ENCODE data around the gene IL34. TPM values are rescaled to one million over a fixed set of nuclear protein-coding genes. Genes with fewer than 3 reads are reported as not detected.
A peak's percentile ranks its signal among the peaks of the same experiment; 100 is the strongest.

IL34 gene
- total and polyA plus RNA-seq, 2 donors from 2014 or later: 5.9 to 7.4 TPM

DNA sequence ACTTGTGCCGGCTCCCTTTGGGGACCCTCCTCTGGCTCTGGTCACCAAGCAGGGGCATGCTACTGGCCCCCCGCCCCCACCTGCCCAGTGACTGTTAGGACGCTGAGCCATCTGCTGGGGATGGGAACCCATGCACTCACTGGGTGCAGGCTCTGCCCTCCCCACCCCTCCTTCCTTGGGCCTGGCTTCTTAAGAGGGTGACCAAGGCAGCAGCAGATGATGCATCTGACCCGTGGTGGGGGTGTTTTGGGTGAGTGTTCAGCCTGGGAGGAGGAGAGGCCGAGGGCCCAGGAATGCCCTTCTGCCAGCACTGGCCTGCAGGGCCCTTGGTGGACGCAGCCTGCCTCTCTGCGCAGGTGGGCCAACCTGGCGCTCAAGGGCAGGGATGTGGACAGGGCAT, 58.7 kb downstream of the IL34 start:
- FAIRE-seq: no peak
- DNase-seq: no peak
- Histone ChIP-seq H3K27me3 (ENCODE audit: control insufficient read depth, insufficient read depth, low read length) (no peaks in the 10 kb centered on the region), H3K36me3 (ENCODE audit: control insufficient read depth in 2 of 3, insufficient read depth in 3 of 3, low read length in 3 of 3) (no peaks in the 10 kb centered on the region), H3K4me3 (ENCODE audit: low read length in 3 of 3) (no peak overlapping the region), H3K4me1 (ENCODE audit: control insufficient read depth in 2 of 3, insufficient read depth in 2 of 3, low read depth in 1 of 3, low read length in 3 of 3) (peaks cover 5 to 59% (median 48%) of the 10 kb centered on the region in 3 donors), H3K9me3 (ENCODE audit: control insufficient read depth in 2 of 3, insufficient read depth in 1 of 3, low read length in 3 of 3) (no peaks in the 10 kb centered on the region), H3K27ac (ENCODE audit: low read depth in 2 of 2, low read length in 2 of 2) (no peak overlapping the region), H3K9ac (ENCODE audit: low read length in 3 of 3) (no peak overlapping the region)
- TF ChIP-seq, protein P1, sequence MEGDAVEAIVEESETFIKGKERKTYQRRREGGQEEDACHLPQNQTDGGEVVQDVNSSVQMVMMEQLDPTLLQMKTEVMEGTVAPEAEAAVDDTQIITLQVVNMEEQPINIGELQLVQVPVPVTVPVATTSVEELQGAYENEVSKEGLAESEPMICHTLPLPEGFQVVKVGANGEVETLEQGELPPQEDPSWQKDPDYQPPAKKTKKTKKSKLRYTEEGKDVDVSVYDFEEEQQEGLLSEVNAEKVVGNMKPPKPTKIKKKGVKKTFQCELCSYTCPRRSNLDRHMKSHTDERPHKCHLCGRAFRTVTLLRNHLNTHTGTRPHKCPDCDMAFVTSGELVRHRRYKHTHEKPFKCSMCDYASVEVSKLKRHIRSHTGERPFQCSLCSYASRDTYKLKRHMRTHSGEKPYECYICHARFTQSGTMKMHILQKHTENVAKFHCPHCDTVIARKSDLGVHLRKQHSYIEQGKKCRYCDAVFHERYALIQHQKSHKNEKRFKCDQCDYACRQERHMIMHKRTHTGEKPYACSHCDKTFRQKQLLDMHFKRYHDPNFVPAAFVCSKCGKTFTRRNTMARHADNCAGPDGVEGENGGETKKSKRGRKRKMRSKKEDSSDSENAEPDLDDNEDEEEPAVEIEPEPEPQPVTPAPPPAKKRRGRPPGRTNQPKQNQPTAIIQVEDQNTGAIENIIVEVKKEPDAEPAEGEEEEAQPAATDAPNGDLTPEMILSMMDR (IDR thresholded peaks at IDR 0.05; ENCODE audit: borderline replicate concordance, extremely low read depth, insufficient read depth): no peak
- intact Hi-C loops (cut with DNase I): no loop called here

DNA sequence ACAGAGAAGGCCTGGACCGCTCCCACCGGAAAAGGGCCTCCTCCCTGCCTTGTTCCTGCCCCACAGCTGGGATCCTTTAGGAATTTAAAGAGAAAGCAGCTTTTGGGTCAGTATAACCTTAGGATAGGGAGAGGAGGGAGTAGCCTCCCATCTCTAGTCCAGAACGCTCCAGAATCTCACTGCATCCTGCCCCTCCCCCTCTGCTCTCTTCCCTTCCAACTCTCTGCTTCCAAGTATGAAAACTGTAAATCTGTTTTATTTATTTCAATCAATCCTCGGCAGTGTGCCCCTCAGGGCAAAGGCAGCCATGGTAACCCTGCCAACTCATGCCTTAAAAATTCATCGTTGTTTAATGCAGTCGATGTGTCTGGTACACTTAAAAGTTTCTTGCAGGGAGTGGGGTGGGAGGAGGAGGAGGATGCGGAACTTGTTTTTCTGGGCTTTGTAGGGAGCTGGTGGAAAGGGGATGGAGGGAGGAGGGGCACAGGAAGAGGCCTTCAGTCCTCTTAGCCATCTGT, 60.6 kb downstream of the IL34 start:
- Histone ChIP-seq H3K4me3 (ENCODE audit: low read length in 3 of 3) (no peak overlapping the region), H3K9ac (ENCODE audit: low read length in 3 of 3) (no peak overlapping the region), H3K36me3 (ENCODE audit: control insufficient read depth in 2 of 3, insufficient read depth in 3 of 3, low read length in 3 of 3) (no peaks in the 10 kb centered on the region), H3K27ac (ENCODE audit: low read depth in 2 of 2, low read length in 2 of 2) (peak overlapping the region; percentile 76 to 81), H3K4me1 (ENCODE audit: control insufficient read depth in 2 of 3, insufficient read depth in 2 of 3, low read depth in 1 of 3, low read length in 3 of 3) (peaks cover 5 to 61% (median 56%) of the 10 kb centered on the region in 3 donors), H3K9me3 (ENCODE audit: control insufficient read depth in 2 of 3, insufficient read depth in 1 of 3, low read length in 3 of 3) (no peaks in the 10 kb centered on the region), H3K27me3 (ENCODE audit: control insufficient read depth, insufficient read depth, low read length) (no peaks in the 10 kb centered on the region)
- no peak for FAIRE-seq
- TF ChIP-seq, protein P1 (IDR thresholded peaks at IDR 0.05; ENCODE audit: borderline replicate concordance, extremely low read depth, insufficient read depth): no peak
- peak in 4 of 5 donors; percentile 79 to 89 (median 84) for DNase-seq
- intact Hi-C loops (cut with DNase I): no loop called here

DNA sequence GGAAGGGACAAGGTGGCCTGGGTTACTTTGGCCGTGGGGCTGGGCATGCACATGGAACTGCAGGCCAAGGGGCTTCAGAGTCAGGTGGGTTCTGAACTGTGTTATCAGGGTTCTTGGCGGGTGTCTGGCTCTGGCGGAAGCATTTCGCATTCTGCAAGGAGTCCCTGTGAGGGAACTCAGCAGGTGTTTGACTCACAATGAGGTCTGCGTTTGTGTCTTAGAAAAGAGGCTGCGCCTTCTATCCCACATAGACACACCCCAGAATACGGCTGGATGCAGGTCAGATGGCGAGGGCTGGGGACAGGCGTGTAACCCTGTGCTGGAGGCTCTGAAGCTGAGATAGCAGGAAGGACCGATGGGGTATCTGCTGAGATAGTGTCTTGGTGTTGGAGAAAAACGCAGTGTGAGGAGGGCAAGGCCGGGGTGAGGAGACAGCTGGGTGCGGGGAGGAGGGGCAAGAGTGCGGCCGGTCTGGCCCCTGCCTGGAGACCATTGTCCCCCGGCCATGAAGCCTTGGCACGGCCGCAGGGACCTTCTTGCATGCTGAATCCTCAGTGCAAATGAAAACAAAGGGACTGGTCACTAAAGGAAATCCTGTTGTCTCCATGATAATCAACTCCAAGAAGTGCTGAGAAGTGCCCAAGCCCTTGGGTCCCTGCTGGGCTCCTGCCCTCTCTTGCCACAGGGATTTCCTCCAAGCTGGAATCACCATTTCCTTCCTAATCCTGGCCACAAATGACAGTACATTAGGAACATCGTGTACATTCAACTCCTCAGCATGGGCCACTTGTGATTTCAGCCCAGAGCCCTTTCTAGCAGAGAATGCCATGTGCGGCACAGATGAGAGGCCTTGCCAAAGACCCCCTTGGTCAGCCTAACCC, 62.2 kb downstream of the IL34 start:
- H3K27me3 ChIP-seq (ENCODE audit: control insufficient read depth, insufficient read depth, low read length): no peaks in the 10 kb centered on the region
- intact Hi-C loops (cut with DNase I): no loop called here
- H3K36me3 ChIP-seq (ENCODE audit: control insufficient read depth in 2 of 3, insufficient read depth in 3 of 3, low read length in 3 of 3): no peaks in the 10 kb centered on the region
- H3K4me1 ChIP-seq (ENCODE audit: control insufficient read depth in 2 of 3, insufficient read depth in 2 of 3, low read depth in 1 of 3, low read length in 3 of 3): peaks cover 5 to 59% (median 46%) of the 10 kb centered on the region in 3 donors
- peak in 1 of 5 donors; percentile 68 for DNase-seq
- no peak overlapping the region for H3K9ac ChIP-seq (ENCODE audit: low read length in 3 of 3)
- H3K4me3 ChIP-seq (ENCODE audit: low read length in 3 of 3): no peak overlapping the region
- no peak for FAIRE-seq
- H3K9me3 ChIP-seq (ENCODE audit: control insufficient read depth in 2 of 3, insufficient read depth in 1 of 3, low read length in 3 of 3): no peaks in the 10 kb centered on the region
- H3K27ac ChIP-seq (ENCODE audit: low read depth in 2 of 2, low read length in 2 of 2): peak overlapping the region in 1 of 2 donors; percentile 91
- TF ChIP-seq, protein P1 (IDR thresholded peaks at IDR 0.05; ENCODE audit: borderline replicate concordance, extremely low read depth, insufficient read depth): no peak

Data from kidney (tissue), 14 donors.